MM.1S (cell line): ENCODE results near the gene SYT4.

Source experiments
- DNase-seq: peaks from one replicate; pipeline ENCODE4 v3.0.0-alpha.2; 2015
- H2AFZ ChIP-seq: fragments of 300-600 bp; sonication (generic); 2 replicates; pipeline ENCODE4 v1.6.0; 2016; ENCODE audit warnings: antibody characterized with exemption, low read length
- H3F3A ChIP-seq: fragments of 300-600 bp; sonication (generic); 2 replicates; pipeline ENCODE4 v1.6.1; 2016; ENCODE audit warnings: mild to moderate bottlenecking, antibody characterized with exemption, low read length, moderate library complexity, mixed read lengths; ENCODE audit not compliant: insufficient read depth
- H3K27ac ChIP-seq: fragments of 300-600 bp; sonication (generic); 2 replicates; pipeline ENCODE4 v1.5.1; 2016; ENCODE audit warnings: mild to moderate bottlenecking, low read length
- H3K27me3 ChIP-seq: fragments of 300-600 bp; sonication (generic); replicated peaks from 2 replicates; pipeline ENCODE4 v1.6.0; 2016; ENCODE audit warnings: low read length; ENCODE audit not compliant: insufficient read depth
- H3K36me3 ChIP-seq: fragments of 300-600 bp; sonication (generic); replicated peaks from 2 replicates; pipeline ENCODE4 v1.6.1; 2016; ENCODE audit warnings: mild to moderate bottlenecking, low read length, mixed read lengths; ENCODE audit not compliant: insufficient read depth
- H3K4me1 ChIP-seq: fragments of 300-600 bp; sonication (generic); 2 replicates; pipeline ENCODE4 v1.6.1; 2016; ENCODE audit warnings: low read length, mixed read lengths
- H3K4me2 ChIP-seq: fragments of 300-600 bp; sonication (generic); 2 replicates; pipeline ENCODE4 v1.6.0; 2016; ENCODE audit warnings: low read depth, low read length
- H3K4me3 ChIP-seq: fragments of 300-600 bp; sonication (generic); 2 replicates; pipeline ENCODE4 v1.5.1; 2016; ENCODE audit warnings: low read length, mixed read lengths
- H3K79me2 ChIP-seq: fragments of 300-600 bp; sonication (generic); 2 replicates; pipeline ENCODE4 v1.6.1; 2016; ENCODE audit warnings: mixed run types, low read length, mixed read lengths
- H3K9ac ChIP-seq: fragments of 300-600 bp; sonication (generic); 2 replicates; pipeline ENCODE4 v1.6.1; 2016; ENCODE audit warnings: low read length, mixed read lengths
- H3K9me2 ChIP-seq: fragments of 300-600 bp; sonication (generic); replicated peaks from 2 replicates; pipeline ENCODE4 v1.6.1; 2016; ENCODE audit warnings: mild to moderate bottlenecking, low read length, mixed read lengths; ENCODE audit not compliant: insufficient read depth
- H3K9me3 ChIP-seq: fragments of 300-600 bp; sonication (generic); replicated peaks from 2 replicates; pipeline ENCODE4 v1.6.1; 2016; ENCODE audit warnings: mild to moderate bottlenecking, low read length, mixed read lengths; ENCODE audit not compliant: insufficient read depth
- H4K20me1 ChIP-seq: fragments of 300-600 bp; sonication (generic); 2 replicates; pipeline ENCODE4 v1.6.1; 2016; ENCODE audit warnings: mild to moderate bottlenecking, low read length, moderate library complexity, mixed read lengths; ENCODE audit not compliant: insufficient read depth
- EZH2 ChIP-seq: fragments of 300-600 bp; sonication (generic); optimal IDR thresholded peaks from 2 replicates; pipeline ENCODE3; 2017; ENCODE audit warnings: low read depth, mild to moderate bottlenecking, antibody characterized with exemption, low read length, mixed read lengths
- EZH2phosphoT487 ChIP-seq: fragments of 300-600 bp; sonication (generic); IDR thresholded peaks from 2 replicates; pipeline ENCODE4 v1.6.1; 2018; ENCODE audit warnings: antibody characterized with exemption, low read length
- TF ChIP-seq, protein P1 (sequence below): fragments of 300-600 bp; sonication (generic); IDR thresholded peaks from 2 replicates; pipeline ENCODE4 v1.5.1; 2016; ENCODE audit warnings: antibody characterized with exemption, low read length, mixed read lengths

SYT4 gene

DNA sequence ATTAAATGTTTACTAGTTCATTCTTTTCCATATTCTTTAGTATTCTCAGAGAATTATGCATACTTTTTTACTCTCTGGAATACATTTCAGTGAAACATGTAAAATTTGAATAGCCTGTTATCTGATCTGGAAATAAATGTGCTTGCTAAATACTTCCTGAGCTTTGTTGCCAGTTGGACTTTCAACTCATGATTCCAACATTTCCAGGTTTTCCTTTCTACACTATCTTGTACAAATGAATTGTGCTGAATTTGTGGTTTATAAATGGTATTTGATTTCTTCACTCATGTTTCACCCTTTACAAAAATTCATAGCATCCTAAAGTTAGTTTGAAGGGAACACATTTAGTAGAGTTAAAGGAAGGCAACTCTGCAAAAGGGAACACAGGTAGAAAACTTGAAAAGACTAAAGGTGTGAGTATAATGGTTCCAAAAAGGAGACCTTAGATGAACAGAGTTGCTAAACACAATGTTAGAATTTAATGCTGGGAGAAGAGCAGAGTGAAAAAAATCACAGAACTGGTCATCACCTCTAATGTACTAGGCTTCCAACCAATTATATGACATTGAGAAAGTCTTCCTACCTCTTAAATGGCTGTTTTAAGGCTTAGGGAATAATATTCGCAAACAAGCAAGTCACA is 28.6 kb downstream of the SYT4 start:
- Histone ChIP-seq H3K79me2 (no peaks in the 10 kb centered on the region), H3K4me3 (no peak overlapping the region), H3K4me1 (no peaks in the 10 kb centered on the region), H2AFZ (no peak overlapping the region), H3K9ac (no peak overlapping the region), H3K36me3 (no peaks in the 10 kb centered on the region), H3K27me3 (no peaks in the 10 kb centered on the region), H3K9me2 (no peaks in the 10 kb centered on the region), H3K27ac (no peak overlapping the region), H3F3A (no peaks in the 10 kb centered on the region), H3K4me2 (no peak overlapping the region), H4K20me1 (no peaks in the 10 kb centered on the region), H3K9me3 (no peaks in the 10 kb centered on the region)
- no peak for DNase-seq
- no peak for TF ChIP-seq EZH2
- TF ChIP-seq, protein P1, sequence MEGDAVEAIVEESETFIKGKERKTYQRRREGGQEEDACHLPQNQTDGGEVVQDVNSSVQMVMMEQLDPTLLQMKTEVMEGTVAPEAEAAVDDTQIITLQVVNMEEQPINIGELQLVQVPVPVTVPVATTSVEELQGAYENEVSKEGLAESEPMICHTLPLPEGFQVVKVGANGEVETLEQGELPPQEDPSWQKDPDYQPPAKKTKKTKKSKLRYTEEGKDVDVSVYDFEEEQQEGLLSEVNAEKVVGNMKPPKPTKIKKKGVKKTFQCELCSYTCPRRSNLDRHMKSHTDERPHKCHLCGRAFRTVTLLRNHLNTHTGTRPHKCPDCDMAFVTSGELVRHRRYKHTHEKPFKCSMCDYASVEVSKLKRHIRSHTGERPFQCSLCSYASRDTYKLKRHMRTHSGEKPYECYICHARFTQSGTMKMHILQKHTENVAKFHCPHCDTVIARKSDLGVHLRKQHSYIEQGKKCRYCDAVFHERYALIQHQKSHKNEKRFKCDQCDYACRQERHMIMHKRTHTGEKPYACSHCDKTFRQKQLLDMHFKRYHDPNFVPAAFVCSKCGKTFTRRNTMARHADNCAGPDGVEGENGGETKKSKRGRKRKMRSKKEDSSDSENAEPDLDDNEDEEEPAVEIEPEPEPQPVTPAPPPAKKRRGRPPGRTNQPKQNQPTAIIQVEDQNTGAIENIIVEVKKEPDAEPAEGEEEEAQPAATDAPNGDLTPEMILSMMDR = no peak
- TF ChIP-seq EZH2phosphoT487 = no peak

DNA sequence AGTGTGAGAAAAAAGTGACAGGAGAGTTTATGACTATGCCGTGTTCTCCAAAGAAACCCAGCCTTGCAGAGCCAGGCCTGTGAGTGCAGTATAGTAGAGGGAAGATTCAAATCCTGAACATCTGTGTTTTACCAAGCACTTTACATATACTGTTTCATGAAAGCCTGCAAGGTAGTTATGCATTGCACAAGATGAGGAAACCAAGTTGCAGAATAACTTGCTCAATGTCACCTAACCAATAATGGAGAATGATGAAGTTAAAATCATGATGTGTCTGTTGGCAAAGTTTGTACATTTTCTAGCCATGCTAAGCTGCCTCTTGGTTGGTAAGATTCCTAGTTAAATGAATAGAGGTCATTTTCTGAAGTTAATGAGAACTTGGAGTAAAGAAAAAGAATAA is 29.3 kb downstream of the SYT4 start:
- no peaks in the 10 kb centered on the region for H3K4me1 ChIP-seq
- DNase-seq = no peak
- TF ChIP-seq, protein P1 = no peak
- TF ChIP-seq EZH2 = no peak
- TF ChIP-seq EZH2phosphoT487 = no peak
- no peaks in the 10 kb centered on the region for H3K36me3 ChIP-seq
- H3K27ac ChIP-seq = no peak overlapping the region
- H2AFZ ChIP-seq = no peak overlapping the region
- no peak overlapping the region for H3K4me3 ChIP-seq
- H3K9ac ChIP-seq = no peak overlapping the region
- H3K4me2 ChIP-seq = no peak overlapping the region
- no peaks in the 10 kb centered on the region for H3K79me2 ChIP-seq
- H4K20me1 ChIP-seq = no peaks in the 10 kb centered on the region
- H3K9me3 ChIP-seq = no peaks in the 10 kb centered on the region
- H3K9me2 ChIP-seq = no peaks in the 10 kb centered on the region
- no peaks in the 10 kb centered on the region for H3K27me3 ChIP-seq
- no peaks in the 10 kb centered on the region for H3F3A ChIP-seq

DNA sequence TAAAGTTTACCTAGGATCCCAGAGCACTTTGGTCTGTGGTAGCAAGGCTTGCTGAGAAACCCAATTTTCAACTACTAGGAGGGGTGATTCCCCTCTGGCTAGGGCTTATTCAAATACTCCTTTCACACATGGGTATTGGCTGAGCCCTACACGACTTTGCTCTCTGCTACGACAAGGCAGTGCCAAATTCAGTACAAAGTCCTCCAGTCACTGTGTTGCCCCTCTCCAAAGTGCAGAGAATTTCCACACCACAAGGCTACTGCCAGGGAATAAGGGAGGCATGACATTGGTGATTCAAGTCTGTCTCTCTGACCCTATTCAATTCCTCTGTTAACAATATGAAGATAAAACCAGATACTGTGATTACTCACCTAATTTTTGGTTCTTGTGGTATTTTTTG is 38.9 kb downstream of the SYT4 start:
- Histone ChIP-seq H3K4me3 (no peak overlapping the region), H4K20me1 (no peaks in the 10 kb centered on the region), H3F3A (no peaks in the 10 kb centered on the region), H3K9me2 (no peaks in the 10 kb centered on the region), H3K27ac (no peak overlapping the region), H3K9me3 (no peaks in the 10 kb centered on the region), H3K4me2 (no peak overlapping the region), H3K79me2 (no peaks in the 10 kb centered on the region), H3K4me1 (no peaks in the 10 kb centered on the region), H2AFZ (no peak overlapping the region), H3K36me3 (no peaks in the 10 kb centered on the region), H3K27me3 (no peaks in the 10 kb centered on the region), H3K9ac (no peak overlapping the region)
- DNase-seq = no peak
- TF ChIP-seq, protein P1 = no peak
- TF ChIP-seq EZH2 = no peak
- no peak for TF ChIP-seq EZH2phosphoT487
